K562 (cell line): ENCODE measurements around the gene RREB1. TPM values are rescaled to one million over a fixed set of nuclear protein-coding genes. Genes with fewer than 3 reads are reported as not detected.

Experiments used
- ATAC-seq: fragments of 200-7000 bp; cut with Tn5 transposase; 3 replicates; pipeline ENCODE4 v1.9.1; 2020; ENCODE audit warnings: moderate library complexity
- BruUV-seq: library from RNA; stranded (reverse); fragments of 400-500 nt; replicated peaks from 2 replicates; lab custom pipeline; 2021; lab: Mats Ljungman, UMichigan
- CTCF ChIA-PET: fragments of 300-600 bp; formaldehyde crosslinking; extraction: SDS; loops from one replicate; lab custom pipeline; 2021; ENCODE audit warnings: low intra/inter-chr PET ratio; lab: Yijun Ruan, JAX
- POLR2A ChIA-PET: fragments of 300-600, 350-650 bp; sonication (Branson Sonifier 250); formaldehyde crosslinking; extraction: SDS; loops from one replicate; lab custom pipeline; 2021; ENCODE audit warnings: antibody characterized with exemption, inconsistent platforms; lab: Yijun Ruan, JAX
- DNase-seq, 4 experiments: peaks; one replicate each; pipeline versions ENCODE4 v3.0.0 to v3.0.0-alpha.2; 2011 to 2018; ENCODE audit warnings: low spot score in 3 of 4, mixed read lengths in 3 of 4; ENCODE audit errors: extremely low read depth in 1 of 4
- FAIRE-seq: peaks from 2 replicates; lab custom pipeline; 2011; peaks lifted over from hg19 to GRCh38; lab: Jason Lieb, UNC
- H2AFZ ChIP-seq: 2 replicates; pipeline ENCODE4 v1.6.0; 2011; ENCODE audit warnings: low read depth, low read length, control low read depth, inconsistent platforms
- H3K27ac ChIP-seq: fragments of 200-600 bp; 3 replicates; pipeline ENCODE4 v1.8.0; 2011; ENCODE audit warnings: low read depth, mild to moderate bottlenecking, control low read depth, inconsistent platforms, low read length, moderate library complexity, mixed read lengths; ENCODE audit errors: extremely low read depth
- H3K27me3 ChIP-seq, 2 experiments: fragments of 300-600 bp in 1 of 2; 2 replicates in 1 of 2; 3 replicates in 1 of 2; pipeline versions ENCODE4 v1.6.0 to v1.8.0; 2011; ENCODE audit warnings: inconsistent platforms in 2 of 2, low read length in 2 of 2, mild to moderate bottlenecking in 1 of 2, mixed read lengths in 1 of 2, moderate library complexity in 1 of 2; ENCODE audit not compliant: control insufficient read depth in 2 of 2, insufficient read depth in 2 of 2
- H3K36me3 ChIP-seq: fragments of 300-600 bp; 3 replicates; pipeline ENCODE4 v1.8.0; 2011; ENCODE audit warnings: mild to moderate bottlenecking, low read length, inconsistent platforms; ENCODE audit not compliant: control insufficient read depth, insufficient read depth
- H3K4me1 ChIP-seq, 2 experiments: fragments of 200-600 bp in 1 of 2; replicated peaks in 1 of 2; 2 replicates in 1 of 2; 3 replicates in 1 of 2; pipeline versions ENCODE4 v1.5.1 to v1.8.0; 2011; ENCODE audit warnings: inconsistent platforms in 2 of 2, low read length in 2 of 2, mild to moderate bottlenecking in 1 of 2, mixed read lengths in 1 of 2, moderate library complexity in 1 of 2; ENCODE audit not compliant: control insufficient read depth in 2 of 2, insufficient read depth in 2 of 2
- H3K4me2 ChIP-seq: 2 replicates; pipeline ENCODE4 v1.6.1; 2011; ENCODE audit warnings: low read length, control low read depth, inconsistent platforms, mixed read lengths; ENCODE audit not compliant: insufficient read depth
- H3K4me3 ChIP-seq: fragments of 200-600 bp; sonication (generic), shearing (Covaris generic); 2 replicates; pipeline ENCODE4 v1.5.1; 2016; ENCODE audit warnings: control low read depth, inconsistent platforms
- H3K79me2 ChIP-seq: fragments of 200-600 bp; 3 replicates; pipeline ENCODE4 v1.8.0; 2011; ENCODE audit warnings: low read length, inconsistent platforms; ENCODE audit not compliant: control insufficient read depth, insufficient read depth
- H3K9ac ChIP-seq, 2 experiments: 2 replicates each; pipeline versions ENCODE4 v1.6.0 to v1.6.1; 2011; ENCODE audit warnings: low read depth in 2 of 2, low read length in 2 of 2, control low read depth in 1 of 2, inconsistent platforms in 1 of 2, mild to moderate bottlenecking in 1 of 2, mixed read lengths in 1 of 2; ENCODE audit not compliant: insufficient read depth in 1 of 2
- H3K9me1 ChIP-seq: one replicate; pipeline ENCODE4 v1.6.0; 2011; ENCODE audit warnings: inconsistent platforms, mild to moderate bottlenecking, low read length, moderate library complexity; ENCODE audit not compliant: control insufficient read depth, insufficient read depth
- H3K9me3 ChIP-seq: replicated peaks from 2 replicates; pipeline ENCODE4 v1.5.1; 2011; ENCODE audit warnings: low read depth, low read length, inconsistent platforms; ENCODE audit not compliant: control insufficient read depth, insufficient read depth
- H4K20me1 ChIP-seq: replicated peaks from 2 replicates; pipeline ENCODE4 v1.6.1; 2011; ENCODE audit warnings: low read length, inconsistent platforms, mixed read lengths; ENCODE audit not compliant: control insufficient read depth, insufficient read depth
- BRD9 ChIP-seq: fragments of 450-650 bp; IDR thresholded peaks from 2 replicates; pipeline ENCODE4 v1.6.1; 2018; ENCODE audit warnings: low read depth; ENCODE audit not compliant: partially characterized antibody
- CHD1 ChIP-seq: fragments of 200-600 bp; sonication (generic); IDR thresholded peaks from one replicate; pipeline ENCODE4 v1.6.1; 2012; ENCODE audit warnings: mild to moderate bottlenecking, moderate library complexity, low read length, inconsistent platforms
- DDX20 ChIP-seq: fragments of 450-650 bp; IDR thresholded peaks from 2 replicates; pipeline ENCODE4 v1.6.1; 2016; ENCODE audit warnings: missing genetic modification characterization, low read depth, mild to moderate bottlenecking, missing compliant biosample characterization, moderate library complexity
- FOXA3 ChIP-seq, 2 experiments: fragments of 450-650 bp in 1 of 2; sonication (generic) in 1 of 2; formaldehyde crosslinking; IDR thresholded peaks in 1 of 2; conservative IDR thresholded peaks in 1 of 2; 2 replicates each; pipeline versions ENCODE4 v1.4.0 to v1.8.0; 2020 to 2022; ENCODE audit warnings: mild to moderate bottlenecking in 2 of 2, missing genetic modification reagents in 1 of 2
- FOXM1 ChIP-seq, 2 experiments: fragments of 450-650 bp in 1 of 2; sonication (generic) in 1 of 2; formaldehyde crosslinking in 1 of 2; IDR thresholded peaks; 2 replicates each; pipeline versions ENCODE4 v1.6.1 to v1.9.0; 2017 to 2022; ENCODE audit warnings: low read depth in 2 of 2, mild to moderate bottlenecking in 2 of 2, missing genetic modification reagents in 1 of 2, moderate library complexity in 1 of 2
- LCOR ChIP-seq: sonication (generic); formaldehyde crosslinking; IDR thresholded peaks from 2 replicates; pipeline ENCODE4 v1.8.0; 2022; ENCODE audit warnings: mild to moderate bottlenecking, missing genetic modification reagents
- MEF2A ChIP-seq: IDR thresholded peaks from 2 replicates; pipeline ENCODE4 v1.6.1; 2011; ENCODE audit warnings: low read depth, mild to moderate bottlenecking, low read length, moderate library complexity; ENCODE audit not compliant: control insufficient read depth
- PML ChIP-seq: IDR thresholded peaks from 2 replicates; pipeline ENCODE4 v1.6.1; 2012; ENCODE audit warnings: low read length, inconsistent platforms
- PTRF ChIP-seq: fragments of 450-650 bp; IDR thresholded peaks from 2 replicates; pipeline ENCODE4 v1.6.1; 2016; ENCODE audit warnings: mild to moderate bottlenecking, missing genetic modification characterization, missing compliant biosample characterization
- TCF7L2 ChIP-seq: fragments of 150-350 bp; IDR thresholded peaks from 2 replicates; pipeline ENCODE4 v1.6.1; 2016; ENCODE audit warnings: low read depth, mild to moderate bottlenecking, low read length, moderate library complexity
- ZC3H11A ChIP-seq: IDR thresholded peaks from 2 replicates; pipeline ENCODE4 v1.6.1; 2012; ENCODE audit warnings: low read depth, low read length, improper control_type of control experiment
- ZEB2 ChIP-seq: fragments of 450-650 bp; IDR thresholded peaks from 2 replicates; pipeline ENCODE4 v1.6.1; 2016
- ZNF174 ChIP-seq: fragments of 250-450 bp; sonication (Bioruptor Pico); IDR thresholded peaks from 2 replicates; pipeline ENCODE4 v1.4.0; 2020; ENCODE audit warnings: mild to moderate bottlenecking
- ZNF175 ChIP-seq: fragments of 200-800 bp; sonication (Bioruptor generic); IDR thresholded peaks from 2 replicates; pipeline ENCODE4 v1.6.1; 2016; ENCODE audit warnings: low read depth, mild to moderate bottlenecking, missing genetic modification characterization, missing compliant biosample characterization
- ZNF445 ChIP-seq: fragments of 250-450 bp; sonication (Bioruptor Pico); IDR thresholded peaks from 2 replicates; pipeline ENCODE4 v1.4.0; 2020; ENCODE audit warnings: low read depth, mild to moderate bottlenecking, moderate library complexity
- WGBS: fragments of 100-300 bp; shearing (Covaris generic); methylation state at CpG from one replicate; pipeline ENCODE4 v1.1.6; 2016; ENCODE audit warnings: low coverage, mixed read lengths; ENCODE audit not compliant: insufficient coverage; ENCODE audit errors: missing lambda C conversion rate; 5-methylcytosine and 5-hydroxymethylcytosine counted together
- in situ Hi-C: fragments of 300-500 bp; cut with MboI; formaldehyde crosslinking; loops from 4 replicates; pipeline ENCODE4 v1.15.0; 2018; ENCODE audit warnings: inconsistent platforms, mixed read lengths
- intact Hi-C: fragments of 100-400 bp; cut with micrococcal nuclease; formaldehyde crosslinking; loops from 2 replicates; pipeline ENCODE4 v1.14.2; 2022
- polyA plus RNA-seq, 8 experiments: library from polyadenylated mRNA; depleted of rRNA in 4 of 8; stranded (reverse) in 5 of 8; unstranded in 3 of 8; fragments of >200 nt; fragmentation: Nextera tagmentation in 2 of 8; fragmentation: Illumina TruSeq in 1 of 8; extraction: Ambion mirVana in 2 of 8; extraction: Trizol in 1 of 8; gene quantifications; 2 replicates each; pipeline versions ENCODE4 v1.2.1 to v1.2.3, GENCODE V29; 2011 to 2014; ENCODE audit warnings: inconsistent platforms in 1 of 8, missing spikeins in 1 of 8
- total RNA-seq, 7 experiments: library from RNA; depleted of rRNA in 6 of 7; stranded (reverse); fragments of >200 nt in 6 of 7; fragmentation: Illumina TruSeq in 2 of 7; extraction: Trizol in 2 of 7; gene quantifications; 2 replicates each; pipeline versions ENCODE4 v1.2.1 to v1.2.3, GENCODE V29; 2011 to 2021; ENCODE audit warnings: low replicate concordance in 1 of 7
- TF ChIP-seq, protein P1 (sequence below), 2 experiments: fragments of 450-650 bp in 1 of 2; sonication (generic) in 1 of 2; formaldehyde crosslinking in 1 of 2; IDR thresholded peaks in 1 of 2; conservative IDR thresholded peaks in 1 of 2; 2 replicates each; pipeline versions ENCODE4 v1.6.1 to v1.8.1; 2016 to 2023; ENCODE audit warnings: mild to moderate bottlenecking in 2 of 2, moderate library complexity in 2 of 2, inconsistent platforms in 1 of 2, missing genetic modification reagents in 1 of 2

Gene RREB1
- total and polyA plus RNA-seq, 9 of the 15 experiments (the other 6 are each of a cell fraction or from before 2014, with no cell fraction given), result 3.3 to 64.2 (median 19.3) TPM

DNA sequence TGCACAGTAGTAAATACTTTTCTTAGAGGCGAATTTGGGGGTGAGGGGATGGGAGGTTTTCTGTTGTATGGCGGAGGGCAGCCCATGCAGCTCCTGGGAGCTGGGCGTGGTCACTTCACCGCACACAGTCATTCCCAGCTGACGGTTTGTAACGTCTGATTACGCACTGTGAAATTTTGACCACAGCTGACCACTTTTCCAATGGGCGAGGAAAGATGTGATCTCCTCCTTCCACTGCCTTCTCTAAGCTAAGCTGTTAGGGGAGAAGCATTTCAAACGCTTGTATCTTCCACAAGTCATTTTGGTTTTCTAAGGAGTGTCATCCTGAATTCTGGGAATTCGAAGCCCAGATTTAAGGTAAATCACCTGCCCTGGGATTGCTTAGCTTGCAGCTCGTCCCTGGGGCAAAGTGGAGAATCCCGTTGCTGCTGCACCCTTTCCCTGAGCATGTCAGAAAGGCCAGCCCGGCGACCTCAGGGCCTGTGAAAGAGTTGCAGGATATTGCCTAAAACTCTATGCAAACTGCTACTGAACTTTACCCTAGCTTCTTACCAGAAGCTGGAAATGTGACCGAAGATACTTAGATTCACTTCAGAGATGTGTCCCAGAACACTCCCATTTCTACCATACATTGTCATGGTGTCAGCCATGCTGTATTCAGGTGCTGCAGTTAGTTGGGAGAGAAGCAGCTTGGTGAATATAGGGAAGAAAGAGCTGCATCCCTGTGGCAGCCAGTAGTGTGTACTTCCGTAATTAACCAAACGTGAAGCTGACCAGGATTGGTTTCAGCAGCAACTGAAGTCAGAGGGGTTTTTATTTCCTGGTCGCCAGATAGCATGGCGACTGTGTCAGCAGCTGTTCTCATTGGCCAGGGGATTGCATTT lies 58.9 kb downstream of the RREB1 start:
- Histone ChIP-seq H4K20me1 (no peaks in the 10 kb centered on the region), H3K9me1 (no peaks in the 10 kb centered on the region), H3K36me3 (peaks cover 27% of the 10 kb centered on the region), H3K79me2 (peaks cover 95% of the 10 kb centered on the region), H3K4me1 (peaks cover 78 to 94% of the 10 kb centered on the region in 2 experiments), H3K9me3 (no peaks in the 10 kb centered on the region), H3K27me3 (no peaks in the 10 kb centered on the region), H2AFZ (no peak overlapping the region), H3K27ac (peak overlapping the region; percentile 88), H3K4me2 (peak overlapping the region; percentile 81), H3K9ac (peak overlapping the region; percentile 75 to 85; a peak in 3 of 4 replicates), H3K4me3 (peak overlapping the region; percentile 6; the same call in 1 of the 2 replicates)
- in situ Hi-C loops, result no loop called here
- TSS peak; percentile 67 for BruUV-seq
- intact Hi-C loops, result loop anchor here (5.0 kb wide), 1 partner anchor 454 kb away; no protein-coding TSS in a partner anchor
- ATAC-seq (peak; percentile 70), FAIRE-seq (peak; percentile 95), DNase-seq (peak; percentile 82 to 93 (median 84))
- WGBS, result 6% methylated on average over 19 of the region's 19 CpGs
- POLR2A ChIA-PET, result interaction anchor here (0.7 to 2.6 kb wide), 10 partner anchors 9 to 52 kb away, joined by 3 to 13 read pairs (median 3); no protein-coding TSS in a partner anchor
- CTCF ChIA-PET, result interaction anchor here (0.6 kb wide), 1 partner anchor 378 kb away, joined by 3 read pairs; no protein-coding TSS in a partner anchor
- peak; percentile 28; the same call in 1 of the 2 replicates for TF ChIP-seq ZNF445
- TF ChIP-seq BRD9, result peak; percentile 93
- TF ChIP-seq DDX20 (tag), result peak; percentile 51; the same call in 1 of the 2 replicates
- peak; percentile 41 for TF ChIP-seq LCOR (CRISPR knock-in tag)
- TF ChIP-seq ZEB2, result peak; percentile 75; the same call in 1 of the 2 replicates
- TF ChIP-seq FOXM1 (IDR thresholded peaks at IDR 0.05; ENCODE audit: low read depth), result peak; percentile 73; the same call in 1 of the 2 replicates
- TF ChIP-seq FOXM1 (CRISPR knock-in tag; IDR thresholded peaks at IDR 0.05; ENCODE audit: low read depth), result no peak
- TF ChIP-seq, protein P1, sequence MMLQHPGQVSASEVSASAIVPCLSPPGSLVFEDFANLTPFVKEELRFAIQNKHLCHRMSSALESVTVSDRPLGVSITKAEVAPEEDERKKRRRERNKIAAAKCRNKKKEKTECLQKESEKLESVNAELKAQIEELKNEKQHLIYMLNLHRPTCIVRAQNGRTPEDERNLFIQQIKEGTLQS (IDR thresholded peaks at IDR 0.05), result peak; percentile 93
- TF ChIP-seq, protein P1 (CRISPR knock-in tag; conservative IDR thresholded peaks at IDR 0.05), result no peak; the same call in 1 of the 2 replicates
- TF ChIP-seq TCF7L2, result no peak
- TF ChIP-seq ZC3H11A, result no peak
- TF ChIP-seq FOXA3 (CRISPR knock-in tag; conservative IDR thresholded peaks at IDR 0.05 in 1 of 2, IDR thresholded peaks at IDR 0.05 in 1 of 2), result peak; percentile 9 to 43; a peak in 1 of 4 replicates
- TF ChIP-seq CHD1, result peak; percentile 71
- peak; percentile 96 for TF ChIP-seq ZNF175 (CRISPR knock-in tag)
- 0 out of 2 replicates have a peak, but pooled peaks have one; percentile 13 for TF ChIP-seq ZNF174 (CRISPR knock-in tag)
- TF ChIP-seq PTRF (tag), result peak; percentile 72; the same call in 1 of the 2 replicates
- no peak for TF ChIP-seq MEF2A
- TF ChIP-seq PML, result peak; percentile 45; the same call in 1 of the 2 replicates
